GDM1 (cell line): ENCODE results near the gene AGXT.

ENCODE experiments used
- DNase-seq: peaks from one replicate; lab custom pipeline; 2025; lab: John Stamatoyannopoulos, UW

AGXT gene

GRCh38 chr2:240898108-240898730 lies 29.6 kb downstream of the AGXT start:
- no peak for DNase-seq

DNA sequence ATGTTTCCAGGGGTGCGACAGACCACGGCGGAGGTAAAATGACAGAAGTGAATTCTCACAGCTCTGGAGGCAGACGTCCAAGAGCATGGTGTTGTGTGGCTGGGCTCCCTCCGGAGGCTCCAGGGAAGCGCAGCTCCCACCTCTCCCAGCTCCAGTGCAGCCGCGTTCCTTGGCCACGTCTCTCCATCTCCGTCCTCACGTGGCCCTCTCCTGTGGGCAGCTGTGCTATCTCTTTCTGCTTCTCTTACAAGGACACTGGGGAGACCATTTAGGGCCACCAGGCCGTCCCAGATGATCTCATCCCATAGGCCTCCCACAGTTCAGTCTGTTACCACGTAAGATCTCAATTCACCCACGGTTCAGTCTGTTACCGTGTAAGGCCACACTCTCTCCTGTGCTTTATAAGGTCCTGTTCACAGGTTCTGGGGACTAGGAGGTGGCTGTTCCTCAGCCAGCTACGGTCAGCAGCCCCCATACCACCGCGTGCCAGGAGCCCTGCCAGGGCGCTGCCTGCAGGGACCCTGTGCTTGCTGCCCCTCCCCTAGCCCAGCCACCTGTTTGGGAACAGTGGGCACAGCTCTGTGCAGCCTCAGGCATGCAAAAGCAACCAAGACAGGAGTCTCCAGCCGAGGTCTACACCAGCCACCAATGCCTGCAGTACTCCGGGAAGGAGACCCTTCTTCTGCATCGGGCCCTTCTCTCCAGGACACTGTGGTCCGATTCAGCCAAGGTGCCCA lies 30.3 kb downstream of the AGXT start:
- no peak for DNase-seq

DNA sequence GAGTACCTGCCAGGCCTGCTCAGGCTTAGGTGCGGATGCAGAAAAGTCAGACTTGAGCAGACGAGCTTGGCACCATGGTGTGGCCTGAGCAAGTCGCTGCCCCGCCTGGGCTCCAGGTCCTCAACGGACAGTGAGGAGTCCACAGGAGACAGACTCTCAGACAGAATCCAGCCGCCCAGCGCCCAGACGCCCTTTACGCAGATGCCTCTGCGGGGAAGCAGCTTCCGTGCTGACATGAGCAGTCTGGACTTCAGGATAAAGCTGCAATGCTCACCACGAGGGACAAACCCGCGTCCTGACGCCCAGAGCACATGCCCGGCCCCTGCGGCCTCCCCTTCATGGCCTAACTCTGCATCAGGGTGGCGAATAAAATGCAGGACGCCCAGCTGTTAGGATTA lies 30.8 kb downstream of the AGXT start:
- no peak for DNase-seq

DNA sequence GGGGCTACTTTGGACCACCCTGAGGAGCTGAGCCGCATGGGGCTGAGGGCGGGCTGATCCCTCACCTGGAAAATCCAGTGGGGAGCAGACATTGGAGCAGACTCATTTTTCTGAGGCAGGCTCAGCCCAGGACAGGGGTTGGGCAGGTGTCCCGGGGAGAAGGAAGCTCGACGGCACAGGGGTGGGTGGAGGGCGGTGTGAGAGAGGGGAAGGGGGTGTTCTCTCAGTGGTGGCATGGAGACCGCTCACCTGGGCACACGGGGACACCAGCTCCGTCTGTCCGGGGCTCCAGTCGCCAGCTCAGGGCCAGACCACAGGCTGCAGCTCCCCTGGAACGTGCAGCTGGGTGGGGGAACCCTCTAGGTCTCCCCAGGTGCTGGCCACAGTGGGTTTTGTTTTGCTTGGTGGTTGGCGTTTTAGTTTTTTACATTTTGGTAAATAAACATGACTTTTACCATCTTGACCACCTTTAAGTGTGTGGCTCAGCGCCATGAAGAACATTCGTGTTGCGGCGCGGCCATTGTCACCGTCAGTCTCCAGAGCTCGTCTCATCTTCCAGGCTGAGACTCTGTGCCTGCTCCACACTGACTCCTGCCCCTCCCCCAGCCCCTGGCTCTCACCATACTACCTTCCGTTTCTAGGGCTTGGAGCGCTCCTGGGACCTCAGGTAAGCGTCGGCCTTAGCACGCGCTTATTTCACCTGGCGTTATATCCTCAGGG lies 31.7 kb downstream of the AGXT start:
- DNase-seq: no peak

DNA sequence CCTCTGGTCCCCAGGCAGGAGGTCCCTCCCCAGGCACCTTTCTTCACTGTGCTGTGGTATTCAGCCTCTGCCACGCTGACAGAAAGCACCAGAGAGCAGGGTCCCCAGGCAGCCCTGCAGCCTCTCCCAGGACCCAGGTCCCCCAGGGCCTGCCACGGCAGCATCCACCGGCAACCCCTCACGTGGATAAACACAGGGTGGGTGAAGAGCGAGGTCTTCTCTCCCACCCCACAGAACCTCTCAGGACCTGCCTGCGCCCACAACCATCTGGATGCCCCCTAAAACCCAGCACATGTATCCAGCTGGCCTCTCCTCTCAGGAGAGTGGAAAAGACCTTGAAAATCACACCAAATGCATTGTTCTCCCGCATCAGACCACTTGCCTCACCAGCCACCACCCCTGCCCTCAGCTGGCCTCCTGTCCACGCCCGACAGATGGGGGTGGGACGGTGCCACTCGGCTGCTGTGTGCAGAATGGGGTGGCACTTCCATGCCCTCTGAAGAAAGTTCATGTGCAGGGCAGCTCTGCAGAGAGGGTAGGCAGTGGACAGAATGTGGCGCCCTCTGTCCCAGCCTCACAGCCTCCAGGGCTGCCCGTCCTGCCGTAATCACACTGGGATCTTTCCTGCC lies 33.5 kb downstream of the AGXT start:
- DNase-seq: no peak

- DNase-seq: no peak
Observed at GRCh38 chr2:240902615-240903041, 34.0 kb downstream of the AGXT start.

GRCh38 chr2:240903191-240904060 lies 34.8 kb downstream of the AGXT start:
- DNase-seq: no peak

DNA sequence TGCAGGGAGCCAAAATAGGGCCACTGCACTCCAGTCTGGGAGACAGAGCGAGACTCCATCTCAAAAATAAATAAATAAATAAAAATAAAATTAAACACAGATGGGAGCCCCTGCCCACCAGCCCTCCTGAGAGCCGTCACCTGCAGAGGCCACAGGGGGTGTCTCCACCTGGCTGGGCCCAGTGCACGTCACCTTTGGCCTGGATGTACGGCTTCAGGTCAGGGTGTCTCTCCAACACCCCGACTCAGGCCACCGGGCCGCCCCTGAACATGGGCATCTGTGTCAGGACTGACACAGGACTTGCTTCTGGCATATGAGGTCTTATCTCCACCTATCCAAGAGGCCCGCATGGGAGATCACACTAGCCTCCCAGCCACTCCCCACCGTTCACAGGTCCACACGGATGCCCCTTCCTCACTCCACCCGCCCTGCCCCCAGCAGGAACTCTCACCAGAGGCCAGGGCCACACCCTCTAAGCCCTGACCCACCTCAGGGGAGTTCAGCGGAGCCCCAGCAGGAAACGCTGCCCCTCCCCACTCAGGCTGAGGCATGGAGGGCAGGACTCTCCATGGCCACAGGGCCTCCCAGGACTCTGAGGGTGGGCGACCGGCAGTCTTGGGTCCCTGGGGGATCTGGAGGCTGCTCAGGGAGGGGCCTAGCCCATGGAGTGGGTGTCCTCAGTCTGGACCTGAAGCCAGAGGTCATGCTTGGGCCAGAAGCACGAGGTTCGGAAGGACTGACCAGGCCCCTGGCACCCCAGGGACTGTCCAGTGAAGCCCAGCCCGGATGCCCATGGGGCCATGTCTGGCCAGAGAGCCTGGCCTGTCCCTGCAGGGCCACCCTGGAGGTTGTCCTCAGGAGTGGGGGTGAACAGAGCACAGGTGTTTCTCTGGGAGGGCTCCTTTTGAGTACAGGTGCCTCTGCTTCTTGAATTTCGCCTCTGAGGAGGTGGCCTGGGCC lies 35.9 kb downstream of the AGXT start:
- no peak for DNase-seq

DNA sequence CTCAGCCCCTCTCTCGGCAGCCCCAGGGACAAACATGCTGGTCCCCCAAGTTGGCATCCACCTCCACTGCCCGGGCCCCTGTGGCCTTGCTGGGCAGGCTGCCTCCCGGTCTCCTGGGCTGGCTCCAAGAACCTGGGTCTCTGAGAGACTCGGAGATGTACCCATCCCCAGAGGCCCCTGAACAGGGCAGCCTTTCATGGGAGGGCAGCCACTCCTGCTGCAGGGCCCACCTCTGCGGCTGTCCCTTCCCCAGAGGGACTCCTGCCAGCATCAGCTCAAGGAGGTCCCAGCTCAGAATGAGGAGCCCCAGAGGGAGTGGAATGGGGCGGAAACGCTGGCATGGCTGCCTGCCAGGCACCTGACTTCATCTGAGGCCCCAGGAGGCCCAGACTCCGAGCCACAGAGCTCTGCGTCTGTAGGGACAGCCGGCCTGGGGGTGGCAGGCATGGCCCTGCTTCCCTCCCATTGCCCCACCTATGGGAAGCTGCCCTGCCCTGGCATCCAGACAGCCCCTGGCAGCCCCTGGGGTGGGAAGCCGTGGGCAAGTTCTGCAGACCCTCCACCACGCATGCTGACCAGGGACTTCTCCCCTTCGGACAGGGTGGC lies 36.7 kb downstream of the AGXT start:
- DNase-seq: no peak

DNA sequence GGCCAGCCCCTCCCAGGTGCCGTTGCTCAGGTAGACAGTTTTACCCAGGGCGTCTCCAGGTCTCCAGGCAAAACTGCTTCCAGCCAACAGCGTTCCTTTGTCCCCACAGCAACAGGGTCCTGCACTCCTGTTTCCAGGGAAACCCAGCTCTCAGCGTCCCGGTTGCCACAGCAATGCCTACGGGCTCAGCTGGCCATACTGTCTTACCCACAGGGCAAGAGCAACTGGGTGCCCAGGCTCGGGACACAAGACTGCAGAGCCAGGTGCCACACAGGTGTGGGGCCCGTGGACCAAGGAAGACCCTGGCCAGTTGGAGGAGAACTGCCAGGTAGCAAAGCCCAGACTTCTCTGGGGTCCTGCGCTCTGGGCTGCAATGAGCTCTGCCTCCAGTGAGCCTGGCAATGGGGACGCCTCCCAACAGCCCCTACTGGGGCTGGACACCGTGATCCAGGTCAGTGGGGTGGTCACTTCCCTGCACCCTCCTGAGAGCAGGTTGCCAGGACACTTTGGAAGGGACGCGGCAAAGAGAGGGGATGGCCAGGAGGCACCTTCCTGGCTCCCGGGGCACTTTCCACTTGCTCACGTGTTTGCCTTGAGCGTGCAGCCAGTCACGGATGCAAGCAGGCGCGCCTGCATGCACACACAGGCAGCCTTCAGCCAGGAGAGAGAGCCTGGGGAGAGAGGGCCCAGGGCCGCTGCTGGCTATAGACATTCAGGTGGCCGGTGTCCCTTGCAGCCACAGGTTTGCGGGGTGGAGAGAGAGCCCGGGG lies 37.7 kb downstream of the AGXT start, which contains the start of gene CROCC2:
CROCC2 (plus strand) TSS at position 196 of the 770 bp plus-strand sequence; CDS start at position 374, 178 bp downstream.
- DNase-seq: no peak

GRCh38 chr2:240906911-240907590 lies 38.4 kb downstream of the AGXT start:
- DNase-seq: no peak

- no peak for DNase-seq
Observed at GRCh38 chr2:240909216-240909974, 40.8 kb downstream of the AGXT start.

- no peak for DNase-seq
Observed at GRCh38 chr2:240911641-240912265, 43.1 kb downstream of the AGXT start.

- DNase-seq: no peak
Observed at GRCh38 chr2:240912878-240913809, 44.5 kb downstream of the AGXT start.

GRCh38 chr2:240913810-240914644 lies 45.4 kb downstream of the AGXT start:
- DNase-seq: no peak
